Glutamatergic neuron (in vitro differentiated cells): Measurements from ENCODE around the gene SLC7A8. TPM values are rescaled to one million over a fixed set of nuclear protein-coding genes. Genes with fewer than 3 reads are reported as not detected.
"Not testable (repeated sequence)": the region's sequence is repeated elsewhere in the genome, so short reads cannot be mapped to it uniquely, and the experiment has no call there.

Experiments
- DNase-seq: peaks from one replicate; pipeline ENCODE4 v3.0.0; 2022
- H3K27ac Mint-ChIP-seq: one replicate; pipeline ENCODE4 v1.8.0; 2020; ENCODE audit warnings: mild to moderate bottlenecking, mixed read lengths, inconsistent platforms; ENCODE audit not compliant: unreplicated experiment
- H3K27me3 Mint-ChIP-seq: one replicate; pipeline ENCODE4 v1.8.0; 2020; ENCODE audit warnings: mild to moderate bottlenecking, moderate library complexity, mixed read lengths, inconsistent platforms; ENCODE audit not compliant: unreplicated experiment
- H3K36me3 Mint-ChIP-seq: one replicate; pipeline ENCODE4 v1.8.0; 2020; ENCODE audit warnings: mild to moderate bottlenecking, mixed read lengths, inconsistent platforms; ENCODE audit not compliant: unreplicated experiment
- H3K4me1 Mint-ChIP-seq: one replicate; pipeline ENCODE4 v1.8.0; 2020; ENCODE audit warnings: mild to moderate bottlenecking, low read depth, mixed read lengths, inconsistent platforms; ENCODE audit not compliant: unreplicated experiment
- H3K4me3 Mint-ChIP-seq: one replicate; pipeline ENCODE4 v1.8.0; 2020; ENCODE audit warnings: mild to moderate bottlenecking, mixed read lengths, inconsistent platforms; ENCODE audit not compliant: unreplicated experiment
- H3K9me3 Mint-ChIP-seq: one replicate; pipeline ENCODE4 v1.8.0; 2020; ENCODE audit warnings: mild to moderate bottlenecking, moderate library complexity, mixed read lengths, inconsistent platforms; ENCODE audit not compliant: unreplicated experiment
- CTCF ChIP-seq: fragments of 200-600 bp; sonication (generic); IDR thresholded peaks from one replicate; pipeline ENCODE4 v1.5.0; 2021; ENCODE audit not compliant: partially characterized antibody, unreplicated experiment
- long read RNA-seq: library from polyadenylated mRNA; unstranded; transcript quantifications from one replicate; pipeline ENCODE4 v2.0.0, GENCODE V29; 2020; ENCODE audit not compliant: unreplicated experiment
- total RNA-seq: library from RNA; stranded (reverse); fragmentation: NEBNext Ultra II Directional; extraction: Animal tissue kit (Norgen Biotek cat#: 25700); gene quantifications from one replicate; pipeline ENCODE4 v1.2.1, GENCODE V29; 2021; ENCODE audit not compliant: unreplicated experiment

Gene SLC7A8
- 7.9 TPM for total RNA-seq
- long read RNA-seq: 0 reads

GRCh38 chr14:23183479-23183878 is at the start of gene SLC7A8:
Gene SLC7A8, minus strand, starts transcription at chr14:23183660. Its CDS starts 746 bp downstream, at chr14:23182914.
- Mint-ChIP-seq H3K4me1 (peaks cover 2% of the 10 kb centered on the region), H3K9me3 (peaks cover 2% of the 10 kb centered on the region), H3K27ac (no peak within 1 kb of the TSS), H3K27me3 (no peaks in the 10 kb centered on the region), H3K36me3 (no peaks in the 10 kb centered on the region), H3K4me3 (no peak within 1 kb of the TSS)
- TF ChIP-seq CTCF: no peak
- peak; percentile 66 for DNase-seq

GRCh38 chr14:23232241-23232808 is 48.9 kb upstream of the SLC7A8 start:
- H3K9me3 Mint-ChIP-seq, H3K27me3 Mint-ChIP-seq, H3K4me1 Mint-ChIP-seq, H3K4me3 Mint-ChIP-seq, DNase-seq, H3K36me3 Mint-ChIP-seq, H3K27ac Mint-ChIP-seq: not testable (repeated sequence)

- Mint-ChIP-seq H3K27me3 (no peaks in the 10 kb centered on the region), H3K36me3 (no peaks in the 10 kb centered on the region), H3K4me3 (no peak overlapping the region), H3K9me3 (peaks cover 1% of the 10 kb centered on the region), H3K4me1 (no peaks in the 10 kb centered on the region), H3K27ac (no peak overlapping the region)
- TF ChIP-seq CTCF: no peak
- DNase-seq: no peak
Measured at GRCh38 chr14:23228812-23229211, 45.4 kb upstream of the SLC7A8 start.

GRCh38 chr14:23227566-23227965 is 44.1 kb upstream of the SLC7A8 start:
- H3K27me3 Mint-ChIP-seq: no peaks in the 10 kb centered on the region
- DNase-seq: no peak
- no peaks in the 10 kb centered on the region for H3K36me3 Mint-ChIP-seq
- no peak for TF ChIP-seq CTCF
- no peaks in the 10 kb centered on the region for H3K4me1 Mint-ChIP-seq
- no peak overlapping the region for H3K27ac Mint-ChIP-seq
- H3K4me3 Mint-ChIP-seq: no peak overlapping the region
- H3K9me3 Mint-ChIP-seq: peaks cover 1% of the 10 kb centered on the region

GRCh38 chr14:23224958-23225357 is 41.5 kb upstream of the SLC7A8 start:
- not testable (repeated sequence) for H3K9me3 Mint-ChIP-seq, DNase-seq, H3K36me3 Mint-ChIP-seq, H3K27ac Mint-ChIP-seq, H3K27me3 Mint-ChIP-seq, H3K4me1 Mint-ChIP-seq, H3K4me3 Mint-ChIP-seq

GRCh38 chr14:23219075-23219474 is 35.6 kb upstream of the SLC7A8 start:
- Mint-ChIP-seq H3K4me3 (no peak overlapping the region), H3K9me3 (peaks cover 3% of the 10 kb centered on the region), H3K36me3 (peaks cover 9% of the 10 kb centered on the region), H3K27me3 (peaks cover 2% of the 10 kb centered on the region), H3K4me1 (no peaks in the 10 kb centered on the region), H3K27ac (no peak overlapping the region)
- no peak for TF ChIP-seq CTCF
- no peak for DNase-seq
